HTR-8/SVneo (cell line): ENCODE measurements around the gene DOCK4.
A peak's percentile ranks its signal among the peaks of the same experiment; 100 is the strongest.

ENCODE experiments used
- DNase-seq: peaks from one replicate; pipeline ENCODE4 v3.0.0; 2011; ENCODE audit warnings: low spot score, mixed read lengths; ENCODE audit not compliant: insufficient read length
- FAIRE-seq: peaks from 2 replicates; lab custom pipeline; 2011; peaks lifted over from hg19 to GRCh38; lab: Jason Lieb, UNC

The DOCK4 gene

DNA sequence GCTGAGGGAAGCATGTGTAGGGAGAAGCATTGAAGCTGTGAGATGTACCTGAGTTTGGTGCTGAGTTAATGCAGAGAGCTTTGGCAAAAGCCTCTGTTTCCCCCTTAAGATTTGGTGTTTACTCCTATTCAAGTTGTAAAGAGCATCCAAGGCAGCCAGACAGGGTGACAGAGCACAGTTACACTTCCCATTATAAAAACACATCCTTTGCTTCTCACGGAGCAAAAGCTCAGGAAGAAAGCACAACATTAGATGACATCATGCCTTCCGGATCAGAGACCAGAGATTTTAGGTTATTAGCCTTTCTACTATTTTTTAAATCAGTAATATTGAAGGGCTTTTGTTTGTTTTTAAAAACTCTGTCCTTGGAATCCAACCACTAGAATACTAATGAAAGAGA lies 182.9 kb downstream of the DOCK4 start:
- DNase-seq = no peak
- FAIRE-seq = no peak

DNA sequence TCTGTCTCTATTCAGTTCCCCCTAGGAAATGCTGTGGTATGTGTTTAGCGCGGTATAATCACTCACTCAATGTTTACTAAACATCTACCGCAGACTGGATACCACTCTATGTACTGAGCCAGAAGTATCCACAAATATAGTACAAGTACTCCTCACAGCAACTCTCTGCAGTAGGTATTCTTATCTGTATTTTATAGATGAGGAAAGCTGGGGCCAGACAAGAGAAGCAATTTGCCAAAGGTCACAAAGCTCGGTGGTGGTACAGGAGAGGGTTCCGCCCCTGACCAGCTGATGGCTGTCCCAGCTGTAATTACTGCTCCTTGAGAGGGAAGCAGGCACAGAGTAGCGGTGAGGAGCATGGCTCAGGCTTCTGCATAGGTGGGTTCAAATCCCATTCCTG lies 184.1 kb downstream of the DOCK4 start:
- DNase-seq (no peak), FAIRE-seq (no peak)

DNA sequence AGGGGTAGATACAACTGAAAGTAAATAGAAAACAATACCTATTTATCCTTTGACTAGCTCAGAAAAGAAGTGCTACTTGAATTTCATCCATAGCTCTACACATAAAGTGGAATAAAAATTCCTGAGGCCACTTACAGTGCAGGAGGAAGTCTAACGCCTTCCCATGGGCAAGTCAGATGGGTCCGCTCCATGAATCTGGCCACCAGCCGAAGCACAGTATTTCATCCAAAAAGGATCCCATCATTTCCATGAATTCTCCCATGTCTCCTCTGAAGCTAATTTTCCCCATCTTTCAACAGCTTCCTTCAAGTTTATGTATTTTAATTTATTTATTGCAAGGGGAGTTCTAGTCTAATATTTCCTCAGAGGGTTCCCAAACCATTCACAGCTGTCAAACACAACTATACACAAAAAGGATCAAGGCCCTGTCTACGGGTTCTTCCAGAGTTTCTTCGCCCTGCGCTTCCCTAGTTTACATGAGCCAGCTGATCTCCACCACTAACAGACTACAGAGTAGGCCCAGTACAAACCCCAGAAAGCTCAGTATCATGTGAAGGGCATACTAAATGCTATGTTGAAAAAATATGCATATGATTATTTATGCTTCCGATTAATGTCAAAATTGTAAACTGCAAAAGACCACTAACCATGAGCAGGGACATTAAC lies 184.7 kb downstream of the DOCK4 start:
- DNase-seq (no peak), FAIRE-seq (no peak)

DNA sequence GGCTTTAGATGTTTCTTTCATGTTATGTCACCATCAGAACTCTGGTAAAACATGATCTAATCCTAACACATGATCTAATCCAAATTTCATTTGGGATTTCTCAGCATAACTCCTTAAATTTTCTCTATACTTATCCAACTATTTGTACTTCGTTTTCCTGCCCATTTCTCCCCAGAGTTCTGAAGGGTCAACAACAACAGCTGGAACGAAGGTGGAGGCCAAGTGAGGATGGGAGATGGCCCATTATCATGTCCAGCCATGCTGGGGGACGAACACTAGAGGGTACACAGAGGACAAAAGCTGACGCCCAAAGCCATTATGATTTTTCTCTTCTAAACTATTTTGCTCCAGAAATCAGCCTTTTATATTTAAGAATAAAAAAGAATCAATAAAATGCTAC lies 185.4 kb downstream of the DOCK4 start:
- FAIRE-seq = no peak
- no peak for DNase-seq

DNA sequence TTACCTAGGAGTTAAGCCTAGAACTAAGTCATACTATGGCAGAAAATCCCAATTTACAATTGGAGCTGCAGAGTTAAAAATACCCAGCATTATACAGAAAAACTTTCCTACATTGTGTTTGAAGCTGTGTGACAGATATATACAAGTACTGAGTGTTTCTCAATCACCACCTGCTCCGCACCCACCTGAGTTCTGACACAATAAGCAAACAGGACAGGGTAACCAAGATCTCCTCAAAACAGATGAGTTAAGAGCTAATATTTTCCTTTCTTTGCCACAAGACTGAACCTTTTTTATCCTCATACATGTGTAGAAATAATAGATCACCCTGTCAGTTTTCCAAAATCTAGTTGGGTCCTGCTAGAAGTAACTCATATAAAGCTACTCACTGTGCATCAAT lies 186.3 kb downstream of the DOCK4 start:
- DNase-seq = no peak
- FAIRE-seq = no peak

DNA sequence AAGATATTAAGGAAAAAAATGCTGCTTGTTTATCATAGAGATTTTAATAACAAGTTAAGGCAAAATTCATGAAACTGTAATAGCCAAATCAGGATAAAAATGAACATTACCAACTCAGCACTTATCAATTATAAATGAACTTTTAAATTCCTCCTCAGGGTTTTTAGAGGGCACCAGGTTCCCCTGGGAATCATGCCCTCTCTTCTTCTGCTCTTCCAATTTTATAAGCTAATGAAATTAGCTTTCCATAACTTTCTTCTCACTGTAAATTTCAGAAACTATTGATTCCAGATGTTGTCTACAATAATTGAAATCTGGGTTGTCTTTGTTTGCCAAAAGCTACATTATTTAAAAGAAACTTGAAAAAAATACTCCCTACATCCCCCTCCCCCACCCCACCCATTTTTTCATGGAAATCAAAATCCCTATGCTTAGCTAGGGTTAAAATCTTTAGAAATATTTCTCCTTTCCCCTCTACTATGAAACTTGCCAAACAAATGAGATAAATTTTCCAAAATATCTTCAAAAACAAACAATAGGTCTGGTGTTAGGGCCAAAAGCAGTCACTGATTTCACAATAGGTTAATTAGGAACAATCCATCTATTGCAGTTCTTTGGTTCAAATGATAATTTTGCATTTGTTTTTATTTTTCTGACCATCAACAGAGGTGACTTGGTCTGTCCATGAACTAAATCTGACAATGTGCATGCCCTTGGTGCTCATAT lies 187.7 kb downstream of the DOCK4 start:
- no peak for DNase-seq
- no peak for FAIRE-seq

DNA sequence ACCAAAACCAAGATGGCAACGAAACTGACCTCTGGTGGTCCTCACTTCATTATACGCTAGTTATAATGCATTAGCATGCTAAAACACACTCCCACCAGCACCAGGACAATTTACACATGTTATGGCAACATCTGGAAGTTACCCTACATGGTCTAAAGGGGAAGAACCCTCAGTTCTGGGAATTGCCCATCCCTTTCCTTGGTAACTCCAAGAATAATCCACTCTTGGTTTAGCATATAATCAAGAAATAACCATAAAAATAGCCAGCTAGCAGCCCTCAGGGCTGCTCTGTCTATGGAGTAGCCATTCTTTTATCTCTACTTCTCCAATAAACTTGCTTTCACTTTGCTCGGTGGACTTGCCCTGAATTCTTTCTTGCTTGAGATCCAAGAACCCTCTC lies 191.1 kb downstream of the DOCK4 start:
- DNase-seq (no peak), FAIRE-seq (no peak)

DNA sequence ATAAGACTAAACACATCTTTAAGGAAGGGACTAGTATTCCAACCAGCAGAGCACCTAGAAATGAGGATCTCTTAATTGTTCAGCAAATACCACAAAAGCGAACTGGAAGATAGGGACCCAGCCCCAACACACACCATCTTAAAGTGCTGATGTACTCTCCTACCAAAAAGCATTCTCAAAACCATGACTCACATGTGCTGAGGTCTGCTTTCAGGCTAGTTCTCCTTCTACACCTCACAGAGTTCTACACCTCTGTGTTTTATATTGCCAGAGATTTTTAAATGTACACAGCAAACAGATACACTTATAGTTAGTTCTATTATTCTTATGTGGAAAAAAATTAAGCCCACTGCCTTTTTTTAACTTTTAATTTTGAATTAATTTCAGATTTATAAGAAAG lies 191.9 kb downstream of the DOCK4 start:
- DNase-seq (no peak), FAIRE-seq (no peak)

DNA sequence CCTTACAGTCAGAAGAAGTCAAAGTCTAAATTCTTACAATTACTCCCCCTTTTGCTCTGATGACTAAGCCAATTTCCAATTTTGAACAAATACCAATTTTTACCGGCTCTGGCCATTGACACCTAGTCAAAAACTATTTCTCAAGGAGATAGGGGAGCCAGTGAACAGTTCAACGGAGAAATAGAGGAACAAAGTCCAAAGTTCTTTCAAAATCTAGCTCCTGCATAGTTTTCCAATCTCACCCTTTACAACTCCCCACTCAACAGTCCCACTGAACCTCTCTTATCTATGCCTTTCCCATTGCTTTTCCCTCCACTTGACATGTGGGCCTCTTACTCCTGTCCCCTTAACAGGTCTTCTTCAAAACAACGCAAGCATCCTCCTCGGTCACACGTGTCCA lies 192.9 kb downstream of the DOCK4 start:
- no peak for FAIRE-seq
- DNase-seq = no peak

DNA sequence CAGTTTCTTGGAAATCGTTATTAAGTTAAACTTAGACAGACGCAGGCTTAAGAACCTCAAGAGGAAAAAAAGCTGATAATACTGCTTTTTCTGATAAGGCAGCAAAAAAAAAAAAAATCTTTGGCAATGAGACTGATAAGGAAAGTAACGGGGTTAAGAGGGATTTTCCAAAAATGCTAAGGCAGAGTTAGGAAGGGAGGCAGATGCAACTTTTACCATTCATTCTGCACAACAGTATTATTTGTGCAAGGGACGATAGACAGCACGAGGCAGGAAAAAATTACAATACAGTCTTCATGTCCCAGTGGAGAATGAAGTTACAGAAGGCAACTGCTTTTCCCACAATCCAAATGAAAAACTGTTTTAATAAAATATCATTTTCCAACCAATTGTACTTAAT lies 194.0 kb downstream of the DOCK4 start:
- no peak for DNase-seq
- FAIRE-seq = no peak

DNA sequence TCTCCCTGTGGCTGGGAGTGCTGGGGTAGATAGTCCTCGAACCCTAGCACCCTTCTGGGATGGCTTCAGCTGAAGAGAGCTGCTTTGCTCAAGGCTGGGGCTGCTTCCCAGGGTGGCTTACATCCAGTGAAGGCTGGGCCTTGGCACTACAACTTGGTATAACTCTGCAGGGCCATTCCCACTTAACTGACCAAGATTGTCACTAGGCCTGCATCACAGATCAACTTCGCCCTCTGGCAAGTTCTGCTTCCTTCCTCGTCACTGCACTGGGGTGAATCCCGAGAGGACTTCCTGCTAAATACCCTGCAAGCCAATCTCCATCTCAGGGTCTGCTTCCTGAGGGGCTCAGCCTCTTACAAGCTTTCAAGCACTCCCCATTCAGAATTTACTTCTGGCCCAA lies 195.2 kb downstream of the DOCK4 start:
- DNase-seq = no peak
- no peak for FAIRE-seq

DNA sequence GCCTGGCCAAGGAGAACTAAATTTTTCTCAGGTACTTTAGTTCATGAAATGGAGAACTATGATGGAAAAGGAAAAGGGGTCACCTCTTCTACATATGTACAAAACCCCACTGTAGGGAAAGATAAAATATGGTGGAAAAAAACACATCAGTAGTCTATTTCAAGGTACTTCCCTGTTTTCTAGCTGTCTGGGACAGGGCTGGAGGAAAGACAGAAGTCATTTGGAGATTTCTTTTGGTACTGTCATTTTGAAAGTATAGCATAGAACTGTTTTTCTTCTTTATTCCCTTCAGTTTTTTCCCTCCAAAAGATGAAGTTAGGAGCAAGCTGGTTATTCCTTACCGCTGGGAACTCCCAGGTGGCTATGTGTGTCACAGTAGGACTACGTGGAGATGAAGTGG lies 196.1 kb downstream of the DOCK4 start:
- no peak for FAIRE-seq
- DNase-seq = no peak

DNA sequence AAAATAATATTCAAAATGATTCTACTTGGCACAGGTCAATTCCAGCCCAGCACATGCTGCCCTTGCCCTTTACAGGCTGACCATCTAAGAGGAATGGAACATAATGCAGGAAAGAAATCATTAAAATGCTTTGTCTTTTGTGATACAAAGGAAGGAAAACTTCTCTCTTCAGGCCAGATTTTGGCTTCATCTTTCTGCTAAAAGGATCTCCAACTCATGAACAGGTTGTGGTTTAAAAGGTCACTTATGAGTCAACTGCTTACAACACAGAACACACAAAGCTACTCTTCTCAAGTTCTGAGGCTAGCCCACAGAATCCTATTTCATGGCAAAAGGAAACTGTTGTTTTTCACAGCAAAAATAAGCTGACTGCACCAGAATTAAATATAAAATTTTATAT lies 197.1 kb downstream of the DOCK4 start:
- DNase-seq (no peak), FAIRE-seq (no peak)

DNA sequence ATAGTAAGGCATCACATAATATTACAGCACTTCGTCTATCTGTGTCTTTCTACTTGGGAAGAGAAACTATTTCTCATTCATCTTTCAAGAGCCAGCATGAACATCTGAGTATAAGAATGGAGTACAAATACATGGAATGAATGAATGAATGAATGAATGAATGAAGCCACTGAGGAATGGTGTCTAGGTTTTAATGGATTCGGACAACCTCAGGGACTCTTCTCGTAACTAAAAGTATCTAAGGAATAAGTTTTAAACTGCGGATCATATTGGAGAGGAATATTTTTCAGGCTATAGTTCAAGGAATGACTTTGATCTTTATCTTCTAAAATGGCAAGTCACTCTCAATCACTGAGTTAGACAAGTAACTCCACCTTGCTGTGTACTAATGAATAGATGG lies 199.0 kb downstream of the DOCK4 start:
- FAIRE-seq (no peak), DNase-seq (no peak)

DNA sequence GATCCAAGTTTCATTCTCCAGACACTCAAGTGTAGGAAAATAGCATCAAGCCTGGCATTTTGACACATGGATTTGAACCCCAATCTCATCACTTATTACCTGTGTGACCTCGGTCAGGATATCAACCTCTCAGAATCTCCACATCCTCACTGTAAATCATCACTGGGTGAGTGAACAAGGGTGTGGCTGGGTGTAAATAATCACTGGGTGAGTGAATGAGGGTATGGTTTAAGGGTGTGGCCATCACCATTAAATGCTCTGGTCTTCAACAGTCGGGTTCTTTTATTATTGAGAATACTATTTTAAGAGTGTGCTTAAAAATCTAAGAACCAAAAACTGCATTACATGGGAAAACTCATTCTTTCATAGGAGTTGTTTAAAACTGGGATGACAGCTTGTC lies 200.1 kb downstream of the DOCK4 start:
- FAIRE-seq = no peak
- no peak for DNase-seq

DNA sequence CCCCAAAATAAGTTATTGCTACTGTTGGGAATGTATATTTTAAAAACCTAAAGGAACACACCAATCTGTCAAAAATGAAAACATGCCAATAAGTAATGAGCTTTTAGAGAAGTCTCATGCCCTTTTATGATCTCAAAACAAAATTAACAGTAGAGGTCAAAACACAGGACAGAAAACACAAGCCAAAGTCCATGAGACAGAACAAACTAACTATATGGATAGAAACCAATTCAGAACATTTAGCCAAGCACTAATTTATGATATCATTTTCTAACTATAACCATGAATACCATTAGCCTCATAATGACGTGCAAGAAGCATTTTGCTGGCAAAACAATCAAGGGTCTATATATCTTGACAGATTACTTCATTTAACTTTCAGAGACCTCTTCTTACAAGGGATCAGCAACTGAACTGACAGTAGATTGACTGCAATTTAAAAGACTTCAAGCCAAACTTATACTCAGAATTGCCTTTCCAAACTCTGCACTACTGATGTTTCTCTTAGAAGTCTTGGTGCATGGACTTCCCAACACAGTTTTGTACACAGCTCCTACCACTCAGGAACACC lies 200.9 kb downstream of the DOCK4 start:
- DNase-seq (no peak), FAIRE-seq (no peak)

DNA sequence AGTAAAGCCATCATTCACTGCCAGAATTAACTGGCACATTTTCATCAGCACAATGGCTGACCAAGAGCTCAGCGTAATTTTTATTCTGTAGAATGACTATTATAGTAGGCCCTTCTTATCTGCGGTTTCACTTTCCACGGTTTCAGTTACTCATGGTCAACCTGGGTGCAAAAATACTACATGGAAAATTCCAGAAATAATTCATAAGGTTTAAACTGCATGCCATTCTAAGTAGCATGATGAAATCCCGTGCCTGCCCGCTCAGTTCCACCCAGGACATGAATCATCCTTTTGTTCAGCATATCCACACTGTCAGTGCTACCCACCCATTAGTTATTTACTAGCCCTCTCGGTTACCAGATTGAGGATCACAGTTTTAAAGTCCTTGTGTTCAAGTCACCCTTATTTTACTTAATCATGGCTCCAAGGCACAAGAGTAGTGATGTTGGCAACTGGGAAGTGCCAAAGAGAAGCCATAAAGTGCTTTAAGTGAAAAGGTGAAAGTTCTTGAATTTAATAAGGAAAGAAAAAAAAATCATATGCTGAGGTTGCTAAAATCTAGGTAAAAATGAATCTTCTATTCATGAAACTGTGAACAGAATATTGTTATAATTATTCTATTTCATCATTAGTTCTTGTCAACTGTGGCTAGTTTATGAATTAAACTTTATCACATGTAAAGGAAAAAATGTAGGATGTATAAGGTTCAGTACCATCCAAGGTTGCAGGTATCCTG lies 204.9 kb downstream of the DOCK4 start:
- FAIRE-seq = no peak
- DNase-seq = peak; percentile 3

DNA sequence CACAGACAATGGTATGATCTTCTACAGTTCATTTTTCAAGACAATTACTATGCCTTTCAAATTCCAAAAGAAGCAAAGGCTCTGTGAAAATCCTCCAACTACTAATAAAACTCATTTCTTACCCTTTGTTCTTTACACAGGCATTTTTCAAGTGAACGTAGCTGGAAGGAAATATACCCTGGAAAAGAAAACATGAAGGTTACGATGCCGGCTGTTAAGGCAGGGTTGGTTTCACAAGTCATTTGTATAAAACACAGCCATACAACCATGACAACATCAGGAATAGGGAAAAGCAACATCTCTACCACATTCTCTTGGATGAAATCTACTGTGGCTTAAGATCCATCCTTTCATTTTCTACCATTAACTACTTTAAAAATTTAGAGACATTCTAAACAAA lies 207.9 kb downstream of the DOCK4 start:
- no peak for DNase-seq
- FAIRE-seq = no peak

DNA sequence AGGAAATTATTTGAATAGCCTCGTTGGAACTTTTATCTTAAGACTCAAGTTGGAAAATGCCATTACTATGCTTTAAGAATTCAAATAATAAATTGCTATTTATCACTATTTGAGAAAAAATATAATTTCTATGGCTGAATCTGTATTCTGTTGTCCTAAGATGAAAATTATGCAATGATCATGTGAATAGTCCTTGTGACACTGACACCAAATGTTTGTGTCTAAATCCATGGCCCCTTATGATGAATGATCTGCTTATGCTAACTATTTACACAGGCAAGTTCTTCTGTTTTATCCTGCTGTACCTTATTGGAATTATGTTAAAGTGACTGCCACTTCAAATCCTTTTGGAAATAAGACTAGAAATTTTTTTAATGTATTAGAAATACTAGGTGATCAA lies 208.7 kb downstream of the DOCK4 start:
- DNase-seq (no peak), FAIRE-seq (no peak)

DNA sequence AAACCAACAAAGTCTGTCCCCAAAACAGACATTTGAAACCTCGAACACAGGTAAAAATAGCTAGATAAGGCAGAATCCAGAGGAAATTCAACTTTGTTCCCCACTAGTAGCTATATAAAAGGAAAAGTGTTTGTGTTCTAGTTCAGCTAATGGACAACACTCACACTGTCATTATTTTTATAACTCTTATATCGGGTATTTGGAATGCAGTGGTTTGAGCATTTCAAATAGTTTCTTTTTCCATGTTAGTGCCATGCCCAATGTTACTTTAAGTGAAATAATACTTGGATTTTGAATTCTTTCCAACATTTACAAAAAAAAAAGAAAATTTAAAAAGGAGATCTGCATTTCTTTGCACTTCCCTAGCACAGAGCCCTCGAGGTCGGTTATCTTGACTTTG lies 213.6 kb downstream of the DOCK4 start:
- FAIRE-seq (no peak), DNase-seq (no peak)

DNA sequence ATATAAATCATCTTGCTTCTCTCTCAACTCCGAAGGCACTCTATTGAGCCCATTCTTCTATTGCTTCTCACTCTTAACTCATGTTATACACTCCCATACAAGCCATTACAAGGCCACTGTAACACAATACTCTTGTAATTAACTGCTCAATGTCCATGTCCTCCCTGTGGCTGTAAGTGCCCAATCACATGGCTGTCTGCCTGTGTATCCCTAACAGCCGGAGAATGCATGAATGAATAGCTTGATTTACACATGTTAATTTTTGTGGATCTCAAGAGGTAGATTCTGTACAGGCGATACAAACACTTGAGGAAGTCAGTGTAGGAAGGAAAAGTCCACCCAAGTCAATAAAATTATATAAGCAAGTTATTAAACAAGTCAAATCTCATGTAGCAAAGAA lies 215.6 kb downstream of the DOCK4 start:
- no peak for FAIRE-seq
- DNase-seq = no peak
